H1 (cell line): Measurements from ENCODE around the gene RRBP1. TPM values are rescaled to one million over a fixed set of nuclear protein-coding genes. Genes with fewer than 3 reads are reported as not detected.

Source experiments
- CTBP2 ChIP-seq: IDR thresholded peaks from 2 replicates; pipeline ENCODE4 v1.7.0; 2011; ENCODE audit warnings: borderline replicate concordance, mild to moderate bottlenecking, moderate library complexity, mixed read lengths, low read length; ENCODE audit not compliant: insufficient read depth, insufficient read length
- GTF2F1 ChIP-seq: IDR thresholded peaks from 2 replicates; pipeline ENCODE4 v1.6.1; 2012; ENCODE audit warnings: low read depth, low read length, improper control_type of control experiment, borderline replicate concordance
- HDAC2 ChIP-seq, 2 experiments: fragments of 300-600 bp in 1 of 2; sonication (generic) in 1 of 2; IDR thresholded peaks; 2 replicates each; pipeline ENCODE4 v1.6.1; 2011 to 2012; ENCODE audit warnings: low read depth in 2 of 2, low read length in 2 of 2, mild to moderate bottlenecking in 2 of 2, moderate library complexity in 2 of 2, borderline replicate concordance in 1 of 2, inconsistent platforms in 1 of 2
- HDAC6 ChIP-seq: IDR thresholded peaks from one replicate; pipeline ENCODE4 v1.7.1; 2012; ENCODE audit warnings: low read depth, mild to moderate bottlenecking, inconsistent platforms, low read length, moderate library complexity
- JUN ChIP-seq: IDR thresholded peaks from 2 replicates; pipeline ENCODE4 v1.6.1; 2011; ENCODE audit warnings: low read depth, mild to moderate bottlenecking, improper control_type of control experiment, low read length
- NANOG ChIP-seq: IDR thresholded peaks from 2 replicates; pipeline ENCODE4 v1.6.1; 2011; ENCODE audit warnings: low read length, low read depth, mild to moderate bottlenecking, inconsistent platforms; ENCODE audit not compliant: insufficient read depth, poor library complexity, severe bottlenecking
- POU5F1 ChIP-seq: IDR thresholded peaks from 2 replicates; pipeline ENCODE4 v1.6.1; 2011; ENCODE audit warnings: low read depth, mild to moderate bottlenecking, low read length, moderate library complexity
- SIRT6 ChIP-seq: IDR thresholded peaks from one replicate; pipeline ENCODE4 v1.7.1; 2012; ENCODE audit warnings: low read length, inconsistent platforms
- SRF ChIP-seq: IDR thresholded peaks from 2 replicates; pipeline ENCODE4 v1.6.1; 2011; ENCODE audit warnings: mild to moderate bottlenecking, low read depth, low read length, moderate library complexity
- SUZ12 ChIP-seq: fragments of 200-600 bp; sonication (generic); IDR thresholded peaks from 2 replicates; pipeline ENCODE4 v1.6.1; 2012; ENCODE audit warnings: mild to moderate bottlenecking, inconsistent platforms, low read length, moderate library complexity, mixed read lengths
- TEAD4 ChIP-seq: IDR thresholded peaks from 2 replicates; pipeline ENCODE4 v1.6.1; 2012; ENCODE audit warnings: low read depth, low read length, inconsistent platforms, mixed read lengths
- polyA plus RNA-seq, 7 experiments: library from polyadenylated mRNA; depleted of rRNA in 3 of 7; stranded (reverse) in 5 of 7; unstranded in 2 of 7; fragments of >200 nt in 5 of 7; fragments of 200-250 nt in 2 of 7; gene quantifications; 1 replicate in 5 of 7; 2 replicates in 1 of 7; 4 replicates in 1 of 7; pipeline versions ENCODE4 v1.2.1 to v1.2.3, GENCODE V29; 2011 to 2013; ENCODE audit warnings: missing spikeins in 2 of 7, mixed read lengths in 2 of 7
- total RNA-seq: library from RNA; stranded (reverse); fragmentation: NEBNext Ultra II Directional; extraction: Animal tissue kit (Norgen Biotek cat#: 25700); gene quantifications from 2 replicates; pipeline ENCODE4 v1.2.1, GENCODE V29; 2021
- TF ChIP-seq, protein P1 (sequence below): fragments of 300-600 bp; sonication (generic); IDR thresholded peaks from 2 replicates; pipeline ENCODE4 v1.7.1; 2012; ENCODE audit warnings: low read length, moderate library complexity, mild to moderate bottlenecking, inconsistent platforms; ENCODE audit not compliant: insufficient replicate concordance

The RRBP1 gene
- total and polyA plus RNA-seq, 2 of the 8 experiments (the other 6 are each of a cell fraction or from before 2014, with no cell fraction given), result 15.9 to 157 TPM

DNA sequence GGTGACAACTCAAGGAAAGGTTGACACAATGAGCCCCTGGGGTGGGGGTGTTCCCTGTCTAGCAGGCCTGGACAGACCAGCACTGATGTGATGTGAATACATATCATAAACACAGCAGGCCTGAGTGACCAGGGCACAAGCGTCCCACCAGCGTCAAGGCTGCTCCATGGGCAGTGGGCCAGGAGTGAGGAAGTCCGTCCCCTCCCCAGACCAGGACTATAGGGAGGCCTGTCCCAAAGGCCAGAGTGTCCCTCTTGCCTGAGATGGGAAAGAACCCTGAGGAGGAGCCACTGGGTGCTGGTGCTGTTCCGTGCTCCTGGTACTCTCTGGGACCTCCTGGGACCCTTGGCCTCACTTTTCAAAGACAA is 44.6 kb downstream of the RRBP1 start (continued):
- TF ChIP-seq, protein P1, sequence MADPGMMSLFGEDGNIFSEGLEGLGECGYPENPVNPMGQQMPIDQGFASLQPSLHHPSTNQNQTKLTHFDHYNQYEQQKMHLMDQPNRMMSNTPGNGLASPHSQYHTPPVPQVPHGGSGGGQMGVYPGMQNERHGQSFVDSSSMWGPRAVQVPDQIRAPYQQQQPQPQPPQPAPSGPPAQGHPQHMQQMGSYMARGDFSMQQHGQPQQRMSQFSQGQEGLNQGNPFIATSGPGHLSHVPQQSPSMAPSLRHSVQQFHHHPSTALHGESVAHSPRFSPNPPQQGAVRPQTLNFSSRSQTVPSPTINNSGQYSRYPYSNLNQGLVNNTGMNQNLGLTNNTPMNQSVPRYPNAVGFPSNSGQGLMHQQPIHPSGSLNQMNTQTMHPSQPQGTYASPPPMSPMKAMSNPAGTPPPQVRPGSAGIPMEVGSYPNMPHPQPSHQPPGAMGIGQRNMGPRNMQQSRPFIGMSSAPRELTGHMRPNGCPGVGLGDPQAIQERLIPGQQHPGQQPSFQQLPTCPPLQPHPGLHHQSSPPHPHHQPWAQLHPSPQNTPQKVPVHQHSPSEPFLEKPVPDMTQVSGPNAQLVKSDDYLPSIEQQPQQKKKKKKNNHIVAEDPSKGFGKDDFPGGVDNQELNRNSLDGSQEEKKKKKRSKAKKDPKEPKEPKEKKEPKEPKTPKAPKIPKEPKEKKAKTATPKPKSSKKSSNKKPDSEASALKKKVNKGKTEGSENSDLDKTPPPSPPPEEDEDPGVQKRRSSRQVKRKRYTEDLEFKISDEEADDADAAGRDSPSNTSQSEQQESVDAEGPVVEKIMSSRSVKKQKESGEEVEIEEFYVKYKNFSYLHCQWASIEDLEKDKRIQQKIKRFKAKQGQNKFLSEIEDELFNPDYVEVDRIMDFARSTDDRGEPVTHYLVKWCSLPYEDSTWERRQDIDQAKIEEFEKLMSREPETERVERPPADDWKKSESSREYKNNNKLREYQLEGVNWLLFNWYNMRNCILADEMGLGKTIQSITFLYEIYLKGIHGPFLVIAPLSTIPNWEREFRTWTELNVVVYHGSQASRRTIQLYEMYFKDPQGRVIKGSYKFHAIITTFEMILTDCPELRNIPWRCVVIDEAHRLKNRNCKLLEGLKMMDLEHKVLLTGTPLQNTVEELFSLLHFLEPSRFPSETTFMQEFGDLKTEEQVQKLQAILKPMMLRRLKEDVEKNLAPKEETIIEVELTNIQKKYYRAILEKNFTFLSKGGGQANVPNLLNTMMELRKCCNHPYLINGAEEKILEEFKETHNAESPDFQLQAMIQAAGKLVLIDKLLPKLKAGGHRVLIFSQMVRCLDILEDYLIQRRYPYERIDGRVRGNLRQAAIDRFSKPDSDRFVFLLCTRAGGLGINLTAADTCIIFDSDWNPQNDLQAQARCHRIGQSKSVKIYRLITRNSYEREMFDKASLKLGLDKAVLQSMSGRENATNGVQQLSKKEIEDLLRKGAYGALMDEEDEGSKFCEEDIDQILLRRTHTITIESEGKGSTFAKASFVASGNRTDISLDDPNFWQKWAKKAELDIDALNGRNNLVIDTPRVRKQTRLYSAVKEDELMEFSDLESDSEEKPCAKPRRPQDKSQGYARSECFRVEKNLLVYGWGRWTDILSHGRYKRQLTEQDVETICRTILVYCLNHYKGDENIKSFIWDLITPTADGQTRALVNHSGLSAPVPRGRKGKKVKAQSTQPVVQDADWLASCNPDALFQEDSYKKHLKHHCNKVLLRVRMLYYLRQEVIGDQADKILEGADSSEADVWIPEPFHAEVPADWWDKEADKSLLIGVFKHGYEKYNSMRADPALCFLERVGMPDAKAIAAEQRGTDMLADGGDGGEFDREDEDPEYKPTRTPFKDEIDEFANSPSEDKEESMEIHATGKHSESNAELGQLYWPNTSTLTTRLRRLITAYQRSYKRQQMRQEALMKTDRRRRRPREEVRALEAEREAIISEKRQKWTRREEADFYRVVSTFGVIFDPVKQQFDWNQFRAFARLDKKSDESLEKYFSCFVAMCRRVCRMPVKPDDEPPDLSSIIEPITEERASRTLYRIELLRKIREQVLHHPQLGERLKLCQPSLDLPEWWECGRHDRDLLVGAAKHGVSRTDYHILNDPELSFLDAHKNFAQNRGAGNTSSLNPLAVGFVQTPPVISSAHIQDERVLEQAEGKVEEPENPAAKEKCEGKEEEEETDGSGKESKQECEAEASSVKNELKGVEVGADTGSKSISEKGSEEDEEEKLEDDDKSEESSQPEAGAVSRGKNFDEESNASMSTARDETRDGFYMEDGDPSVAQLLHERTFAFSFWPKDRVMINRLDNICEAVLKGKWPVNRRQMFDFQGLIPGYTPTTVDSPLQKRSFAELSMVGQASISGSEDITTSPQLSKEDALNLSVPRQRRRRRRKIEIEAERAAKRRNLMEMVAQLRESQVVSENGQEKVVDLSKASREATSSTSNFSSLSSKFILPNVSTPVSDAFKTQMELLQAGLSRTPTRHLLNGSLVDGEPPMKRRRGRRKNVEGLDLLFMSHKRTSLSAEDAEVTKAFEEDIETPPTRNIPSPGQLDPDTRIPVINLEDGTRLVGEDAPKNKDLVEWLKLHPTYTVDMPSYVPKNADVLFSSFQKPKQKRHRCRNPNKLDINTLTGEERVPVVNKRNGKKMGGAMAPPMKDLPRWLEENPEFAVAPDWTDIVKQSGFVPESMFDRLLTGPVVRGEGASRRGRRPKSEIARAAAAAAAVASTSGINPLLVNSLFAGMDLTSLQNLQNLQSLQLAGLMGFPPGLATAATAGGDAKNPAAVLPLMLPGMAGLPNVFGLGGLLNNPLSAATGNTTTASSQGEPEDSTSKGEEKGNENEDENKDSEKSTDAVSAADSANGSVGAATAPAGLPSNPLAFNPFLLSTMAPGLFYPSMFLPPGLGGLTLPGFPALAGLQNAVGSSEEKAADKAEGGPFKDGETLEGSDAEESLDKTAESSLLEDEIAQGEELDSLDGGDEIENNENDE, result no peak
- no peak for TF ChIP-seq TEAD4
- TF ChIP-seq HDAC2 (IDR thresholded peaks at IDR 0.05; ENCODE audit: borderline replicate concordance in 1 of 2, low read depth in 2 of 2, low read length in 2 of 2), result no peak
- no peak for TF ChIP-seq GTF2F1
- TF ChIP-seq CTBP2, result no peak
- no peak for TF ChIP-seq JUN
- no peak for TF ChIP-seq SUZ12
- TF ChIP-seq NANOG, result no peak
- TF ChIP-seq HDAC6, result no peak
- TF ChIP-seq SIRT6, result no peak
- no peak for TF ChIP-seq SRF
- TF ChIP-seq POU5F1, result no peak
